ENCODE measurements around the gene ZNF777. TPM values are rescaled to one million over a fixed set of nuclear protein-coding genes. Genes with fewer than 3 reads are reported as not detected.

Gene ZNF777
- total and polyA plus RNA-seq, 2 of the 4 experiments (the other 2 are of a cell fraction) = 3.2 to 6.5 TPM

DNA sequence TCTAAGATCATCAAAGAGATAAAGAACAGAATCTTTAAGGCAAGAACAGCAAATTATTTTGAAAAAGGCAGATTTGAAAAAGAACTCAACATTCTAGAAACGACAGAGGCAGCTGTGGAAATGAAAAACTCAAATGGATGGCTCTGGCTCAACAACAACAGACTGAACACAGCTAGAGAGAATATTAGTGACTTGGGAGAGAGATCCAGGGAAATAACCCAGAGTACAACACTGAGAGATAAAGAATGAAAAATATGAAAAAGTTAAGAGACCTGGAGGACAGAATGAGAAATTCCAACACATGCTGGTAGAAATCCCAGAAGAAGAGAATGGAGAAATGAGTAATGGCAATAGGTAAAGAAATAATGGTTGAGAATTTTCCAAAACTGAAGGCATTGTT lies 17.9 kb upstream of the ZNF777 start:
- Histone ChIP-seq H3K18ac (ENCODE audit: low read depth, low read length) (no peak overlapping the region), H2BK5ac (ENCODE audit: low read depth, low read length, poor library complexity, severe bottlenecking) (no peak overlapping the region), H3K79me1 (ENCODE audit: low read depth in 1 of 2, low read length in 2 of 2) (peaks cover 8 to 17% of the 10 kb centered on the region in 2 experiments), H3K27ac (ENCODE audit: insufficient read depth, low read length) (no peak overlapping the region), H4K91ac (ENCODE audit: insufficient read depth, low read depth, low read length) (no peak overlapping the region), H2BK120ac (ENCODE audit: low read depth, low read length) (no peak overlapping the region), H3K9me3 (ENCODE audit: control insufficient read depth, insufficient read depth, low read length) (peaks cover 2% of the 10 kb centered on the region; the same call in 1 of the 2 replicates), H3K27me3 (ENCODE audit: control insufficient read depth, insufficient read depth, low read length) (no peaks in the 10 kb centered on the region), H3K14ac (replicated peaks; ENCODE audit: low read depth, low read length) (no peak overlapping the region), H2BK15ac (ENCODE audit: low read depth, low read length) (no peak overlapping the region), H3K36me3 (ENCODE audit: control insufficient read depth, insufficient read depth, low read length) (peaks cover 46% of the 10 kb centered on the region), H3K4me3 (ENCODE audit: insufficient read depth, low read depth, low read length) (no peak overlapping the region), H4K8ac (ENCODE audit: low read depth in 2 of 2, low read length in 2 of 2) (no peak overlapping the region), H2AK9ac (replicated peaks; ENCODE audit: low read depth, low read length, poor library complexity) (no peak overlapping the region), H4K20me1 (ENCODE audit: insufficient read depth, low read length) (no peaks in the 10 kb centered on the region), H3K23ac (ENCODE audit: low read depth, low read length) (no peak overlapping the region), H2AFZ (replicated peaks; ENCODE audit: low read length, poor library complexity) (no peak overlapping the region), H3K9me1 (ENCODE audit: insufficient read depth, low read length) (no peaks in the 10 kb centered on the region), H3K4me2 (ENCODE audit: low read depth, low read length) (no peak overlapping the region), H3K56ac (ENCODE audit: extremely low read depth, insufficient read depth, low read length) (no peak overlapping the region), H3K4me1 (ENCODE audit: control insufficient read depth, insufficient read depth, low read length) (no peaks in the 10 kb centered on the region), H2AK5ac (ENCODE audit: low read depth, low read length) (no peak overlapping the region), H4K5ac (ENCODE audit: low read depth, low read length) (no peak overlapping the region), H2BK20ac (ENCODE audit: low read depth, low read length) (no peak overlapping the region), H3K9ac (ENCODE audit: low read depth, low read length) (no peak overlapping the region), H3K4ac (ENCODE audit: low read depth, low read length) (no peak overlapping the region)
- dilution Hi-C loops (cut with HindIII; ENCODE audit: low sequenced_read_pairs, unreplicated experiment) = no loop called here
- ChIA-PET CTCF (no interaction called here), POLR2A (ENCODE audit: unreplicated experiment) (no interaction called here)
- intact Hi-C loops (cut with micrococcal nuclease) = no loop called here
- BruUV-seq (replicated peaks) = no TSS peak
- no CpG with 5 or more reads among the region's 1 CpG for WGBS, 2 experiments (ENCODE audit: extremely low coverage in 2 of 2, insufficient read length in 1 of 2)
- TF ChIP-seq, protein P1, sequence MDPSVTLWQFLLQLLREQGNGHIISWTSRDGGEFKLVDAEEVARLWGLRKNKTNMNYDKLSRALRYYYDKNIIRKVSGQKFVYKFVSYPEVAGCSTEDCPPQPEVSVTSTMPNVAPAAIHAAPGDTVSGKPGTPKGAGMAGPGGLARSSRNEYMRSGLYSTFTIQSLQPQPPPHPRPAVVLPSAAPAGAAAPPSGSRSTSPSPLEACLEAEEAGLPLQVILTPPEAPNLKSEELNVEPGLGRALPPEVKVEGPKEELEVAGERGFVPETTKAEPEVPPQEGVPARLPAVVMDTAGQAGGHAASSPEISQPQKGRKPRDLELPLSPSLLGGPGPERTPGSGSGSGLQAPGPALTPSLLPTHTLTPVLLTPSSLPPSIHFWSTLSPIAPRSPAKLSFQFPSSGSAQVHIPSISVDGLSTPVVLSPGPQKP (IDR thresholded peaks at IDR 0.05; ENCODE audit: borderline replicate concordance, low read depth, low read length) = no peak
- TF ChIP-seq POLR2A (IDR thresholded peaks at IDR 0.05; ENCODE audit: low read depth, low read length) = no peak
- no peak for TF ChIP-seq MAFK (IDR thresholded peaks at IDR 0.05; ENCODE audit: low read depth, low read length)
- TF ChIP-seq, protein P2, sequence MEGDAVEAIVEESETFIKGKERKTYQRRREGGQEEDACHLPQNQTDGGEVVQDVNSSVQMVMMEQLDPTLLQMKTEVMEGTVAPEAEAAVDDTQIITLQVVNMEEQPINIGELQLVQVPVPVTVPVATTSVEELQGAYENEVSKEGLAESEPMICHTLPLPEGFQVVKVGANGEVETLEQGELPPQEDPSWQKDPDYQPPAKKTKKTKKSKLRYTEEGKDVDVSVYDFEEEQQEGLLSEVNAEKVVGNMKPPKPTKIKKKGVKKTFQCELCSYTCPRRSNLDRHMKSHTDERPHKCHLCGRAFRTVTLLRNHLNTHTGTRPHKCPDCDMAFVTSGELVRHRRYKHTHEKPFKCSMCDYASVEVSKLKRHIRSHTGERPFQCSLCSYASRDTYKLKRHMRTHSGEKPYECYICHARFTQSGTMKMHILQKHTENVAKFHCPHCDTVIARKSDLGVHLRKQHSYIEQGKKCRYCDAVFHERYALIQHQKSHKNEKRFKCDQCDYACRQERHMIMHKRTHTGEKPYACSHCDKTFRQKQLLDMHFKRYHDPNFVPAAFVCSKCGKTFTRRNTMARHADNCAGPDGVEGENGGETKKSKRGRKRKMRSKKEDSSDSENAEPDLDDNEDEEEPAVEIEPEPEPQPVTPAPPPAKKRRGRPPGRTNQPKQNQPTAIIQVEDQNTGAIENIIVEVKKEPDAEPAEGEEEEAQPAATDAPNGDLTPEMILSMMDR (conservative IDR thresholded peaks at IDR 0.05; ENCODE audit: low read depth, low read length) = no peak
- TF ChIP-seq RFX5 (IDR thresholded peaks at IDR 0.05; ENCODE audit: low read depth, low read length) = no peak
- no peak for TF ChIP-seq NFE2L2 (IDR thresholded peaks at IDR 0.05; ENCODE audit: low read depth, low read length)
- TF ChIP-seq, protein P3, sequence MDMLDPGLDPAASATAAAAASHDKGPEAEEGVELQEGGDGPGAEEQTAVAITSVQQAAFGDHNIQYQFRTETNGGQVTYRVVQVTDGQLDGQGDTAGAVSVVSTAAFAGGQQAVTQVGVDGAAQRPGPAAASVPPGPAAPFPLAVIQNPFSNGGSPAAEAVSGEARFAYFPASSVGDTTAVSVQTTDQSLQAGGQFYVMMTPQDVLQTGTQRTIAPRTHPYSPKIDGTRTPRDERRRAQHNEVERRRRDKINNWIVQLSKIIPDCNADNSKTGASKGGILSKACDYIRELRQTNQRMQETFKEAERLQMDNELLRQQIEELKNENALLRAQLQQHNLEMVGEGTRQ (IDR thresholded peaks at IDR 0.05; ENCODE audit: low read depth, low read length) = no peak
- no peak for TF ChIP-seq RCOR1 (IDR thresholded peaks at IDR 0.05; ENCODE audit: insufficient replicate concordance, low read length)
- no peak for TF ChIP-seq FOS (IDR thresholded peaks at IDR 0.05; ENCODE audit: low read depth, low read length)
- TF ChIP-seq CEBPB (IDR thresholded peaks at IDR 0.05; ENCODE audit: low read depth, low read length) = no peak
- no peak for TF ChIP-seq BHLHE40 (IDR thresholded peaks at IDR 0.05; ENCODE audit: low read depth, low read length)
- in situ Hi-C loops (cut with MboI; ENCODE audit: low sequenced_read_pairs) = no loop called here
- ATAC-seq (ENCODE audit: low read depth) (no peak), DNase-seq (no peak)

Data from IMR-90 (cell line).